ENCODE data around the gene CACNA2D3. TPM values are rescaled to one million over a fixed set of nuclear protein-coding genes. Genes with fewer than 3 reads are reported as not detected.

Gene CACNA2D3
- total RNA-seq, 1 donor from 2014 or later, result 10.0 TPM

DNA sequence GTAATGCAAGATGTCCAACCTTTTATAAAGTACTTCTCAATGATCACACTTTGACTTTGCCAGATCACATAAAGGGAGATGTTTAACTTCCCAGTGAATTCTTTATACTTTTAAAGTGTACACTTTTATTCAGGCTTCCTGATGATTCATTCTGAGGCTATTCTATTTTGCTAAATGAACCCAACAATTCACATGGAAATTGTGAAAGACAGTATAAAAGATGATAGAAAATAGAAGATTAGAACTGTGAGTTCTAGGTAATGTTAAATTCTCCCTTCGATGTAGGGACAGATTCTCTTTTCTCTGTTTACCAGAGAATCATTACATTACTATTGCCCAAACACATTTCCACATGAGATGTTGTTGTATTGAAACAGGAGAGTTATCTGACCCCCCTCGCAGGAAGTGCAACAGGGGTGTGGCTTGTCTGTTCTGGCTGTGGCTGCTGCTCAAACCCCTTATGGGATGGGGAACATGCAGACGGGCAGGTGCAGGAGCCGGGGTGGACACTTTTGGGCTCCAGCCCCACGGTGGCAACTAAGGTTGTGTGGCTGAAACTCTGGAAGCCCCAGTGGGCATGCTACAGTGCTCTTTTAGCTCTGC lies 936.8 kb downstream of the CACNA2D3 start:
- no peak for TF ChIP-seq CTCF (IDR thresholded peaks at IDR 0.05; ENCODE audit: partially characterized antibody, unreplicated experiment)
- H3K4me3 Mint-ChIP-seq (ENCODE audit: unreplicated experiment), result no peak overlapping the region
- peaks cover 7% of the 10 kb centered on the region for H3K36me3 Mint-ChIP-seq (ENCODE audit: unreplicated experiment)
- H3K9me3 Mint-ChIP-seq (ENCODE audit: unreplicated experiment), result peaks cover 3% of the 10 kb centered on the region
- DNase-seq, result no peak
- peaks cover 2% of the 10 kb centered on the region for H3K27me3 Mint-ChIP-seq (ENCODE audit: unreplicated experiment)
- no peak overlapping the region for H3K27ac Mint-ChIP-seq (ENCODE audit: unreplicated experiment)
- H3K4me1 Mint-ChIP-seq (ENCODE audit: low read depth, unreplicated experiment), result peaks cover 3% of the 10 kb centered on the region

DNA sequence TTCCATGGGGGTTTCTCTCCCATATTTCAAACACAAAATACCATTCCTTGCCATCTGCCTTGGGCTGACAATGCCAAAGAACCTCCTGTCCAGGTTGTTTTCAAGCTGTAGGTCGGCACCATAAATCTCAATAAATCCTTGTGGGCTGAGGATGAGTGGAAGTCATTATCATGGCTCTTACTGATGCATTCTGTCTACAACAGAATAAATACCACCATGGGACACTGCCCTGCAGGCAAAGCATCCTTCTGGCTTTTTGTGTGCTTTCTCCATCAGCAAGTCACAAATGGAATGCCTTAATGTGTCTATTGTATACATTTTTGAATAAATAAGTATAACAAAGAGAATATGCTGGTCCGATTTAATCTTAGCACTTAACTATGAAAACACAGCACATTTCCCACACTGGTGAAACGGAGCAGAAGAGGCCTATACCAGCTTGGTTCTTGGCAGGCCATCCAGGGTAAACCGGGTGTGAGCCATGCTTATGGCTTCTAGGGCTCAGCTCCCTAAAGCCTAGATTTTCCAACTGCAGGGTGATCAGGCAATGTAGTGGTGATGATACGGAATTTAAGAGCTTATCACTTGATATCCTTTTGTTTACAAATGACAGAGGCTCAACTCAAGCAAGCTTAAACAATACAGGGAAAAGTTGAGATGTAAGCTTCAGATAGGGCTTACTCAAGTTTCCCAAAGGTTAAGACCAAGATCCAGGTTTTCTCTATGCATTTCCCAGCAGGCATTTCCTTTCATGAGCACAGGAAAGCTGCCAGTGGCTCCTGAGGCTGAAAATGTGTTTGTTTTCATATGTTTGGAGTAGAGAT lies 938.8 kb downstream of the CACNA2D3 start:
- Mint-ChIP-seq H3K4me3 (ENCODE audit: unreplicated experiment) (no peak overlapping the region), H3K27me3 (ENCODE audit: unreplicated experiment) (peaks cover 2% of the 10 kb centered on the region), H3K9me3 (ENCODE audit: unreplicated experiment) (peaks cover 3% of the 10 kb centered on the region), H3K27ac (ENCODE audit: unreplicated experiment) (no peak overlapping the region), H3K36me3 (ENCODE audit: unreplicated experiment) (no peaks in the 10 kb centered on the region), H3K4me1 (ENCODE audit: low read depth, unreplicated experiment) (peaks cover 3% of the 10 kb centered on the region)
- no peak for DNase-seq
- TF ChIP-seq CTCF (IDR thresholded peaks at IDR 0.05; ENCODE audit: partially characterized antibody, unreplicated experiment), result no peak

GRCh38 chr3:55061720-55062034 lies 939.3 kb downstream of the CACNA2D3 start:
- Mint-ChIP-seq H3K4me3 (ENCODE audit: unreplicated experiment) (no peak overlapping the region), H3K36me3 (ENCODE audit: unreplicated experiment) (no peaks in the 10 kb centered on the region), H3K27ac (ENCODE audit: unreplicated experiment) (no peak overlapping the region), H3K9me3 (ENCODE audit: unreplicated experiment) (peaks cover 3% of the 10 kb centered on the region), H3K27me3 (ENCODE audit: unreplicated experiment) (peaks cover 3% of the 10 kb centered on the region), H3K4me1 (ENCODE audit: low read depth, unreplicated experiment) (peaks cover 4% of the 10 kb centered on the region)
- no peak for DNase-seq
- TF ChIP-seq CTCF (IDR thresholded peaks at IDR 0.05; ENCODE audit: partially characterized antibody, unreplicated experiment), result no peak

- TF ChIP-seq CTCF (IDR thresholded peaks at IDR 0.05; ENCODE audit: partially characterized antibody, unreplicated experiment), result no peak
- no peak for DNase-seq
- peaks cover 5% of the 10 kb centered on the region for H3K4me1 Mint-ChIP-seq (ENCODE audit: low read depth, unreplicated experiment)
Measured at GRCh38 chr3:55064164-55064563, 941.8 kb downstream of the CACNA2D3 start.

GRCh38 chr3:55065331-55065730 lies 943.0 kb downstream of the CACNA2D3 start:
- Mint-ChIP-seq H3K36me3 (ENCODE audit: unreplicated experiment) (no peaks in the 10 kb centered on the region), H3K4me1 (ENCODE audit: low read depth, unreplicated experiment) (peaks cover 5% of the 10 kb centered on the region), H3K9me3 (ENCODE audit: unreplicated experiment) (peaks cover 3% of the 10 kb centered on the region), H3K4me3 (ENCODE audit: unreplicated experiment) (no peak overlapping the region), H3K27me3 (ENCODE audit: unreplicated experiment) (peaks cover 4% of the 10 kb centered on the region), H3K27ac (ENCODE audit: unreplicated experiment) (no peak overlapping the region)
- DNase-seq, result no peak
- TF ChIP-seq CTCF (IDR thresholded peaks at IDR 0.05; ENCODE audit: partially characterized antibody, unreplicated experiment), result no peak

More at GRCh38 chr3:55064164-55064563, 941.8 kb downstream of the CACNA2D3 start:
- H3K36me3 Mint-ChIP-seq (ENCODE audit: unreplicated experiment), result no peaks in the 10 kb centered on the region
- peaks cover 4% of the 10 kb centered on the region for H3K27me3 Mint-ChIP-seq (ENCODE audit: unreplicated experiment)
- peaks cover 3% of the 10 kb centered on the region for H3K9me3 Mint-ChIP-seq (ENCODE audit: unreplicated experiment)
- H3K4me3 Mint-ChIP-seq (ENCODE audit: unreplicated experiment), result no peak overlapping the region
- no peak overlapping the region for H3K27ac Mint-ChIP-seq (ENCODE audit: unreplicated experiment)
